Esophagus muscularis mucosa (tissue), 4 donors: Measurements from ENCODE around the gene BCL3. TPM values are rescaled to one million over a fixed set of nuclear protein-coding genes. Genes with fewer than 3 reads are reported as not detected.
"Not testable (repeated sequence)": the region's sequence is repeated elsewhere in the genome, so short reads cannot be mapped to it uniquely, and the experiment has no call there.

ENCODE experiments used
- DNase-seq: peaks from one replicate; pipeline ENCODE4 v3.0.0-alpha.2; 2017; ENCODE audit errors: extremely low spot score
- H3K27ac ChIP-seq, 4 donors: fragments of 200-600 bp; sonication (generic); replicated peaks in 1 of 4; 1 replicate in 3 of 4; 2 replicates in 1 of 4; pipeline ENCODE4 v1.5.1; 2016 to 2019; ENCODE audit warnings: mild to moderate bottlenecking in 1 of 4
- H3K27me3 ChIP-seq, 4 donors: fragments of 200-600 bp; sonication (generic); one replicate each; pipeline versions ENCODE4 v1.5.1 to v1.6.0; 2016 to 2019
- H3K36me3 ChIP-seq, 4 donors: fragments of 200-600 bp; sonication (generic); one replicate each; pipeline ENCODE4 v1.5.1; 2016 to 2019
- H3K4me1 ChIP-seq, 4 donors: fragments of 200-600 bp; sonication (generic); one replicate each; pipeline ENCODE4 v1.5.1; 2016 to 2019
- H3K4me3 ChIP-seq, 4 donors: fragments of 200-600 bp; sonication (generic); 1 replicate in 2 of 4; 2 replicates in 2 of 4; pipeline ENCODE4 v1.5.1; 2016 to 2019; ENCODE audit warnings: mild to moderate bottlenecking in 4 of 4, moderate library complexity in 1 of 4
- H3K9me3 ChIP-seq, 4 donors: fragments of 200-600 bp; sonication (generic); 1 replicate in 3 of 4; 2 replicates in 1 of 4; pipeline ENCODE4 v1.5.1; 2016 to 2019
- CTCF ChIP-seq, 3 experiments: fragments of 200-600 bp in 2 of 3; fragments of 450-650 bp in 1 of 3; sonication (generic) in 2 of 3; IDR thresholded peaks; one replicate each; pipeline ENCODE4 v1.5.1; 2017 to 2019; ENCODE audit warnings: antibody characterized with exemption in 3 of 3, mild to moderate bottlenecking in 2 of 3, moderate library complexity in 1 of 3
- EP300 ChIP-seq: sonication (generic); formaldehyde crosslinking; IDR thresholded peaks from one replicate; pipeline ENCODE4 v1.6.1; 2017; ENCODE audit warnings: antibody characterized with exemption
- POLR2A ChIP-seq: fragments of 450-650 bp; IDR thresholded peaks from one replicate; pipeline ENCODE4 v1.6.1; 2017; ENCODE audit warnings: antibody characterized with exemption, moderate library complexity, mild to moderate bottlenecking, low read depth
- POLR2AphosphoS5 ChIP-seq, 2 donors: sonication (generic); formaldehyde crosslinking; IDR thresholded peaks; one replicate each; pipeline ENCODE4 v1.6.1; 2017; ENCODE audit warnings: antibody characterized with exemption in 2 of 2
- WGBS: methylation state at CpG from one replicate; pipeline ENCODE4 v1.1.5; 2018; 5-methylcytosine and 5-hydroxymethylcytosine counted together
- intact Hi-C: fragments of 100-400 bp; cut with DNase I; formaldehyde crosslinking; loops from one replicate; pipeline ENCODE4 v1.15.1; 2023
- total RNA-seq, 4 donors: library from RNA; depleted of rRNA; stranded (reverse); fragments of >200 nt; gene quantifications; one replicate each; pipeline versions ENCODE4 v1.1.0 to v1.2.1, GENCODE V29; 2016

The BCL3 gene
- total RNA-seq, 4 donors from 2014 or later, result 10.0 to 147 (median 20.2) TPM

GRCh38 chr19:44707794-44708193 lies 40.7 kb upstream of the BCL3 start:
- 93% methylated on average over 5 of the region's 20 CpGs for WGBS
- H3K27me3 ChIP-seq, result no peaks in the 10 kb centered on the region
- no peak overlapping the region for H3K27ac ChIP-seq
- no peak for DNase-seq
- no peaks in the 10 kb centered on the region for H3K4me1 ChIP-seq
- no peaks in the 10 kb centered on the region for H3K36me3 ChIP-seq
- TF ChIP-seq POLR2A (no peak), CTCF (IDR thresholded peaks at IDR 0.05) (no peak), EP300 (no peak), POLR2AphosphoS5 (IDR thresholded peaks at IDR 0.05) (no peak)
- intact Hi-C loops, result no loop called here
- no peak overlapping the region for H3K4me3 ChIP-seq
- no peaks in the 10 kb centered on the region for H3K9me3 ChIP-seq

DNA sequence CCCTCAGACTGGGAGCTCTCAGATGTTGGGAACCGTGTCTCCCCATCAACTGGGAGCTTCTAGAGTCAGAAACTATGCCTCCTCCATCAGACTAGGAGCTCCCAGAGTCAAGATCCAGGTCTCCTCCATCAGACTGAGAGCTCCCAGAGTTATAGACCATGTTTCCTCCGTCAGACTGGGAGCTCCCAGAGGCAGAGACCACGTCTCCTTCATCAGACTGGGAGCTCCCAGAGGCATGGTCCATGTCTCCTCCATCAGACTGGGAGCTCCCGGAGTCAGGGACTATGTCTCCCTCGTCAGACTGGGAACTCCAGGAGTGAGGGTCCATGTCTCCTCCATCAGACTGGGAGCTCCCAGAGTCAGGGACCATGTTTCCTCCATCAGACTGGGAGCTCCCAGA lies 39.6 kb upstream of the BCL3 start:
- Histone ChIP-seq H3K27me3 (no peaks in the 10 kb centered on the region), H3K9me3 (no peaks in the 10 kb centered on the region), H3K27ac (no peak overlapping the region), H3K4me3 (no peak overlapping the region), H3K36me3 (no peaks in the 10 kb centered on the region), H3K4me1 (no peaks in the 10 kb centered on the region)
- intact Hi-C loops, result no loop called here
- DNase-seq, result no peak
- WGBS, result 70% methylated on average over 2 of the region's 5 CpGs
- TF ChIP-seq POLR2AphosphoS5 (IDR thresholded peaks at IDR 0.05) (no peak), POLR2A (no peak), CTCF (IDR thresholded peaks at IDR 0.05) (no peak), EP300 (no peak)

GRCh38 chr19:44709434-44710266 lies 38.9 kb upstream of the BCL3 start:
- DNase-seq, H3K36me3 ChIP-seq, H3K27me3 ChIP-seq, intact Hi-C loops, H3K27ac ChIP-seq, H3K4me3 ChIP-seq, H3K4me1 ChIP-seq, H3K9me3 ChIP-seq: not testable (repeated sequence)
- WGBS, result 81% methylated on average over 4 of the region's 4 CpGs

- Histone ChIP-seq H3K27ac (no peak overlapping the region), H3K27me3 (no peaks in the 10 kb centered on the region), H3K4me3 (no peak overlapping the region), H3K4me1 (no peaks in the 10 kb centered on the region), H3K36me3 (no peaks in the 10 kb centered on the region), H3K9me3 (peaks cover 0 to 8% (median 3%) of the 10 kb centered on the region in 4 donors)
- 72% methylated on average over 9 of the region's 14 CpGs for WGBS
- intact Hi-C loops, result no loop called here
- DNase-seq, result no peak
- TF ChIP-seq CTCF (IDR thresholded peaks at IDR 0.05) (no peak), POLR2A (no peak), EP300 (no peak), POLR2AphosphoS5 (IDR thresholded peaks at IDR 0.05) (no peak)
Observed at GRCh38 chr19:44710483-44710882, 38.0 kb upstream of the BCL3 start.

DNA sequence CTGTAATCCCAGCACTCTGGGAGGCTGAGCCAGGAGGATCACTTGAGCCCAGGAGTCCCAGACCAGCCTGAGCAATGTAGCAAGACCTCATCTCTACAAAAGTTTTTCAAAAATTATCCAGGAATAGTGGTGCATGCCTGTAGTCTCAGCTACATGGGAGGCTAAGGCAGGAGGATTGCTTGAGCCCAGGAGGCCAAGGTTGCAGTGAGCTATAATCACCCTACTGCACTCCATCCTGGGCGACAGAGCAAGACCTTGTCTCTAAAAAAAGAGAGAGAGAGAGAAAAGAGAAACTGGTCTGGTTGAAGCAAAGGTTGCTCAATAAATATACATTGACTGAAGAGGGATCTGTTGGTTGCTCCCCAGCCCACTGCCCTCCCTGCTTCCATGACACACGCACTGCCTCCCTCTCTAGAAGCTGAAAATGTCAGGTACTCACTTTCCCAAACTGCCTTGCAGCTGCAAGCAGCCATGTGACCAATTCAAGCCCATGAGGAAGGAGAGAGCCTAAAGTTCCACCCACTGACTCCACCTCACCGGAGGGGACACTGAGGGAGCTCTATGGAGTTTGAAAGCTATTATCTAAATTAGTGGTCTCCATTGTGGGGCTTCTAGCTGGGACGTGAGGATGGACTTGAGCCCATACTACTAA lies 35.5 kb upstream of the BCL3 start:
- Histone ChIP-seq H3K27ac (no peak overlapping the region), H3K36me3 (no peaks in the 10 kb centered on the region), H3K9me3 (peaks cover 0 to 8% (median 3%) of the 10 kb centered on the region in 4 donors), H3K27me3 (no peaks in the 10 kb centered on the region), H3K4me1 (peaks cover 0 to 13% (median 4%) of the 10 kb centered on the region in 4 donors), H3K4me3 (no peak overlapping the region)
- no peak for DNase-seq
- TF ChIP-seq EP300, result no peak
- TF ChIP-seq CTCF (IDR thresholded peaks at IDR 0.05), result no peak
- no peak for TF ChIP-seq POLR2A
- TF ChIP-seq POLR2AphosphoS5 (IDR thresholded peaks at IDR 0.05), result no peak
- intact Hi-C loops, result no loop called here
- WGBS, result 42% methylated on average over 4 of the region's 4 CpGs
